ENCODE data around the gene ORC3.
A peak's percentile ranks its signal among the peaks of the same experiment; 100 is the strongest.
"Not testable (repeated sequence)": the region's sequence is repeated elsewhere in the genome, so short reads cannot be mapped to it uniquely, and the experiment has no call there.

Gene ORC3

DNA sequence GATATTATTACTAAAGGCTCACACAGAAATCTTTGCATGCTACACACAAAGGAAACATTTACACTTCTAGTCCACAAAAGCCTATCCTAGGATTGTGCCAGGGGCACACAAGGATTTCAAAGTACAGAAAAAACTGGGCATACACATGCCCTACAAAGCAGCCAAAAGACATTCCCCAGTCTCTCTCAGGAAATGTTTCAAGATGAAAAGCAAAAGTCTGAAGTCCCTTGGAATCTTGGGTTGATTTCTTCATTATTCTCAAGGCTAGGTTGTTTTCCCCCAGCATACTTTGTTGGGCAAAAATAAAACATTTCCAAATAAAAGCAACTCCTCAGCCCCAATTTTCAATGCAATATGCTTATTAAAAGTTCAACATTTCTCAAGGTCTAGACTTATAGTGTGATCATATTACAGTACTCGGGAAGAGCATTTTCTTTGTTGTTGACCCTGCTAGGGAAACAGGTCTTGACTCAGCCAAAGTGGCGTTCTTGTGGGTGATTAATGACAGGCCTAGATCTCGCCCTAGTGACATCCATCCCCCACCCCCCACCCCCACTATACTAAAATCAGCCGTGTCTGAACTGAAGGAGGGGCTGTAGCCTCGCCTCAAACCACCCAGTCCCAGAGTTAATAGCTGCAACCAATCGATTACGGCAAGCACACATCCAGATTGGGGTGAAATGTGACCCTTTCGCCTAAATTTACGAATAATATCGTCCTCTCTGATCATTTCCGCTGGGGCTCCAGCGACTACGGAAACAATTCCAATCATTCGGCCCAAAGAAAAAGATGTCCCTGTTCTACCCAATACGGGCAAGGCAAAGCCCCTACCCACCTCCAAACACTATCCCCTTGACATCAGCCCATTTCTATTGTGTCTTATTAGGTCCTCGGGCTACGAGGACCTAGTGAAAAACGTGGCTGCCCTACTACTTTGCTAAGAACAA lies 110.7 kb downstream of the ORC3 start:
- H3K4me1 ChIP-seq (ENCODE audit: insufficient read depth, low read length): peaks cover 10% of the 10 kb centered on the region
- H3K9me3 ChIP-seq (ENCODE audit: control insufficient read depth, insufficient read depth, low read length): no peaks in the 10 kb centered on the region
- H3K9ac ChIP-seq (ENCODE audit: low read depth, low read length): peak overlapping the region; percentile 95
- H3K36me3 ChIP-seq (ENCODE audit: insufficient read depth, low read length): no peaks in the 10 kb centered on the region

DNA sequence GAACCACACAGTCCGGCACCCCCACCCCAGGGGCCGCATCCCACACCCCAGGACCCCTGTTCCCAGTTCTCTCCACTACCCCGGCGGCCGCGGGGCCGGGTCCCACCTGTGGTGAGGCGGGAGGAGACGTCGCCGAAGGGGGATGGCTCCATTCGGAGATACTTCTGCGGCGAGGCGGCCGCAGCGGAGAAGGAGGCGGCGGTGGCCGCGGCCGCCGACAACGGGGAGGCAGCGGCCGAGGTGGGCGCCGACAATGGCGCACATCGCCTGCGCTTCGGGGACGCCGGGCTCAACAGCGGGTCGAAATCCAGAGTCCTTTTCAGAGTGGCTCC lies 111.4 kb downstream of the ORC3 start:
- peaks cover 10% of the 10 kb centered on the region for H3K4me1 ChIP-seq (ENCODE audit: insufficient read depth, low read length)
- no peaks in the 10 kb centered on the region for H3K9me3 ChIP-seq (ENCODE audit: control insufficient read depth, insufficient read depth, low read length)
- H3K36me3 ChIP-seq (ENCODE audit: insufficient read depth, low read length): no peaks in the 10 kb centered on the region

DNA sequence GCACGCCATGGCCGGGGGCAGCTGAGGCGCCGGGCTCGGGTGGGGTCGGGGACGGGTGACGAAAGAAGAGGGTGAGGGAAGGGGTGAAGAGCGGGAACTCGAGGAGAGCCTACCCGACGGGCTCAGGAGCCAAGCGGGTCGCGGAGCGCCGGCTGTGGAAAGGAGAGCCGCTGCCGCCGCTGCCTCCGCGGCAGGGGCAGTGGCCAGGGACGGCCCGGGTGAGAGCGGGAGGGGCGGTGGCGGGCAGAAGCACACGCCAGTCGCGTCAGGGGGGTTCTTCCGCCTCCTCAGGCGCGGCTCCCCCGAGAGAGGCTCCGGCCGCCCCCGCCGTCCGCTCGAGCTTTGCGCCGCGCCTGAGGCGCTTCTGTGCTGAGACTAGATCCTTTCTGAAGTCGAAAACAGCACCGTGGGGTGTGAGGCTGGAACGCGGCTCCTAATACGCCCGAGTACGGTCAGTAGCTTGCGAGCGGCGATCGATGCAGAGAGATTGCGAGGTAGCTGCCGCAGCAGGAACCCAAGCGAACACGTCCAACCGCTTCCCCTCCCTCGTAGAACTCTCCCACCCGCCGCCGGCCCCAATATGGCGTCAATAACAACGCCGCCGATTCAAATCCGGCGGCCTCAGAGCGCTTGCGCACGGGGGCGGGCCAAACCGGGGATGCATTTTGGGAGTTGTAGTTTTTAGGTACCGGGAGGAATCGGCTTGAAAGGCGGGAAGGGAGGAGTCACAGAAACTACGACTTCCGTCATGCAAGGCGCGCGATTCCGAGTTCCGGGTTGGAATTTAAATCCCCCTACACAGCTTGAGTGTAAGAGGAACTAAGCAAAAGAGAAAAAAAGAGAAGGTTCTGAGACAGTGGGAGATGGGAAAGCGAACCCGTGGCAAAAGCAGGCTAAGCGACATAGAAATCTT lies 112.0 kb downstream of the ORC3 start, which contains the start of gene AKIRIN2:
TSS of gene AKIRIN2 (minus strand) at position 558 of the 913 bp plus-strand sequence. CDS start at position 9, 549 bp downstream.
- H3K4me1 ChIP-seq (ENCODE audit: insufficient read depth, low read length): peaks cover 10% of the 10 kb centered on the region
- H3K9ac ChIP-seq (ENCODE audit: low read depth, low read length): peak within 1 kb of the TSS; percentile 95
- no peaks in the 10 kb centered on the region for H3K36me3 ChIP-seq (ENCODE audit: insufficient read depth, low read length)
- H3K9me3 ChIP-seq (ENCODE audit: control insufficient read depth, insufficient read depth, low read length): no peaks in the 10 kb centered on the region

More for the DNA sequence above, 111.4 kb downstream of the ORC3 start:
- peak overlapping the region; percentile 95 for H3K9ac ChIP-seq (ENCODE audit: low read depth, low read length)

DNA sequence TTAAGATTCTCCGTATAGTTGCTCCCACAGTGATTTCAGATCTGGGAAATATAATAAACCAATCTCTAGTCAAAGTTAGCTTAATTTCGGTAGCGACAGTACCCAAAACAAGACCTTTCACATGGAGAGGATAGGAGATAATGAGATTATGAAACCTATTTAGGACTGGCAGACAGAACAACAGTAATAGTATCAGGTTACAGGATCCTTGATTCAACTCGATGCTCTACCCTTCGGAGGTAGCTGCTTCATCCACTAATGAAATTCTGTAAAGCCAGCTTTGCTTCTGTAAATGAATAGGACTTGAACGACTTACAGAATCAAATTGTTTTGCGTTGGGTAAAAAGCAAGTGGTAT lies 112.6 kb downstream of the ORC3 start:
- Histone ChIP-seq H3K9ac (ENCODE audit: low read depth, low read length) (peak overlapping the region; percentile 95), H3K36me3 (ENCODE audit: insufficient read depth, low read length) (no peaks in the 10 kb centered on the region), H3K4me1 (ENCODE audit: insufficient read depth, low read length) (peaks cover 7% of the 10 kb centered on the region), H3K9me3 (ENCODE audit: control insufficient read depth, insufficient read depth, low read length) (no peaks in the 10 kb centered on the region)

DNA sequence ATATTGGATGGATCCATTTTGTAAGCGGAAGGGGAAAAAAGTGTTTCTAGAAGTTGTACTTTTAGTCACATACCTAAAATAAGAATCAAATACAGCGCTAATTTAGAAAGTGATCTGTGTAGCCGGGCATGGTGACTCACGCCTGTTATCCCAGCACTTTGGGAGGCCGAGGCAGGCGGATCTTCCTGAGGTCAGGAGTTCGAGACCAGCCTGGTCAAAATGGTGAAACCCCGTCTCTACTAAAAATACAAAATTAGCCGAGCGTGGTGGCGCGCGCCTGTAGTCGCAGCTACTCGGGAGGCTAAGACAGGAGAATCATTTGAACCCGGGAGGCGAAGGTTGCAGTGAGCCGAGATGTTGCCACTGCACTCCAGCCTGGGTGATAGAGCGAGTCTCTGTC lies 113.1 kb downstream of the ORC3 start:
- H3K9me3 ChIP-seq (ENCODE audit: control insufficient read depth, insufficient read depth, low read length); H3K4me1 ChIP-seq (ENCODE audit: insufficient read depth, low read length); H3K36me3 ChIP-seq (ENCODE audit: insufficient read depth, low read length): not testable (repeated sequence)
- peak overlapping the region; percentile 95 for H3K9ac ChIP-seq (ENCODE audit: low read depth, low read length)

DNA sequence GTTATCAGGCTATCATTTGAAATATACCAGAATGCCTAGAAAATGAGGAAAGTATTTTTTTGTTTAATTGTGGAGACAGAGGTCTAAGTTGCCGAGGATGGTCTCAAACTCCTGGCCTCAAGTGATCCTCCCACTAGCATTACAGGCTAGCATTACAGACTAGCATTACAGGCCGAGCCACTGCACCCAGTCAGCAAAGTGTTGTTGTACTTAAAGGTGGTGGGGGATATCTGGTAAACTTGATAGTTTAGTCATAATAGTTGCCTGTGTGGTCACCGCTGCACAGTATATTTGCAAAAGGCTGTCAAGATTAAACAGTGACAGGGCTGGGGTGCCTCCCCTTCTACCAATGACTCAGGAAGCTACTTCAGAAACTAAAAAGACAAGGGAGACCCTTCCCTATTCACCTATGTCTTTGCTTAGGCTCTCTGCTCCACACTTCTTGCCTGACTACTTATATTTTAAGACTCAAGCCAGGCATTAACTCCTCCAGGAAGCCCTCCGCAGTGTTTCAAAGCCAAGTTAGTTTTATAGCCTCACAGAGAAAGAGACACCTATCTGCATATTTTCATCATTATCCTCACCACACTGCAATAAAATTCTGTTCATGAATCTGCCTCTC lies 115.2 kb downstream of the ORC3 start:
- H3K9ac ChIP-seq (ENCODE audit: low read depth, low read length): no peak overlapping the region

DNA sequence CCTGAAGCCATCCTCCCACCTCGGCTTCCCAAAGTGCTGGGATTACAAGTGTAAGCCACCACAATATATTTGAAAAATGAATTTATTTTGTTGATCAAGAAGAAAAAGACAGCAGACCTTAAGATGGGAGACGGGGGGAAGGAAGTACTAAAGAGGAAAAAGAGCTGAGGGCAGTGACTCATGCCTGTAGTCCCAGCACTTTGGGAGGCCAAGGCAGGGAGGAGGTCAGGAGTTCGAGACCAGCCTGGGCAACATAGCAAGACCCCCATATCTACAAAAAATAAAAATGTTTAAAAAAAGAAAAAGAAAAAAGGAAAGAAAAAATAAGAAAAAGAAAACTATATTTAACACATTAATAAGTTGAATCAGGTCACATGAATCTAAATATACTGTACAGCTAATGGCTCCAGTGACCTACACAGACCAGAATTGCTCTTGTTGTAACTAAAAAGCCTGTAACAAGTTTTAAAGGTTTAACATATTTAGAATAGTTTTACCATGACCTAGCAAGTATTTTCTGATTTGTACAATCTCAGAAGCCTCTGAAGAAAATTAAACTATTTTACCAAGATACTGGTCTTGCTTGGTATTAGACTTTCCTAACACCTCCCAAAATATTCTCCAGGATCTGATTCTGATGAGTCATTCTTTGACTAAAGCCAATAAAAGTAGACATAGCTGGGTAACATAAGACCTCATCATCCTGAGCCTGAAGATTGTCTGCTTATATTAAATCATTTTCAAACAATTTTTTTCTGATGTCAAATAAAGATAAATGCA lies 116.4 kb downstream of the ORC3 start:
- H3K9ac ChIP-seq (ENCODE audit: low read depth, low read length): no peak overlapping the region
- H3K36me3 ChIP-seq (ENCODE audit: insufficient read depth, low read length): no peaks in the 10 kb centered on the region
- no peaks in the 10 kb centered on the region for H3K9me3 ChIP-seq (ENCODE audit: control insufficient read depth, insufficient read depth, low read length)
- peaks cover 5% of the 10 kb centered on the region; the same call in 1 of the 2 replicates for H3K4me1 ChIP-seq (ENCODE audit: insufficient read depth, low read length)

More for the DNA sequence above, 115.2 kb downstream of the ORC3 start:
- no peaks in the 10 kb centered on the region for H3K36me3 ChIP-seq (ENCODE audit: insufficient read depth, low read length)
- H3K4me1 ChIP-seq (ENCODE audit: insufficient read depth, low read length): peaks cover 3% of the 10 kb centered on the region; the same call in 1 of the 2 replicates
- H3K9me3 ChIP-seq (ENCODE audit: control insufficient read depth, insufficient read depth, low read length): no peaks in the 10 kb centered on the region

DNA sequence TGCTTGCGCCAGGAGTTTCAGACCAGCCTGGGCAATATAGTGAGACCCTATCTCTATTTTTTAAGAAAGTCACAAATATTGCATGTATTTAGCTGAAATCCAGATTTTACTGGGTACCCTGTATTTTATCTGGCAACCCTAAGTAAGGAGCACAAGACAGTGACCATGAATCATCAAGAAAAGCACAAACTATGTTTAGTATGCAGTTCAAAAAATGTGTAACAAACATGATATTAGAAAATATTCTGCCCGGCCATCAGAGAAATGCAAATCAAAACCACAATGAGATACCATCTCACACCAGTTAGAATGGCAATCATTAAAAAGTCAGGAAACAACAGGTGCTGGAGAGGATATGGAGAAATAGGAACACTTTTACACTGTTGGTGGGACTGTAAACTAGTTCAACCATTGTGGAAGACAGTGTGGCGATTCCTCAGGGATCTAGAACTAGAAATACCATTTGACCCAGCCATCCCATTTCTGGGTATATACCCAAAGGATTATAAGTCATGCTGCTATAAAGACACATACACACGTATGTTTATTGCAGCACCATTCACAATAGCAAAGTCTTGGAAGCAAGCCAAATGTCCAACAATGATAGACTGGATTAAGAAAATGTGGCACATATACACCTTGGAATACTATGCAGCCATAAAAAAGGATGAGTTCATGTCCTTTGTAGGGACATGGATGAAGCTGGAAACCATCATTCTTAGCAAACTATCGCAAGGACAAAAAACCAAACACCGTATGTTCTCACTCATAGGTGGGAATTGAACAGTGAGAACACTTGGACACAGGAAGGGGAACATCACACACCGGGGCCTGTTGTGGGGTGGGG lies 118.9 kb downstream of the ORC3 start:
- H3K4me1 ChIP-seq (ENCODE audit: insufficient read depth, low read length); H3K9me3 ChIP-seq (ENCODE audit: control insufficient read depth, insufficient read depth, low read length); H3K9ac ChIP-seq (ENCODE audit: low read depth, low read length); H3K36me3 ChIP-seq (ENCODE audit: insufficient read depth, low read length): not testable (repeated sequence)

DNA sequence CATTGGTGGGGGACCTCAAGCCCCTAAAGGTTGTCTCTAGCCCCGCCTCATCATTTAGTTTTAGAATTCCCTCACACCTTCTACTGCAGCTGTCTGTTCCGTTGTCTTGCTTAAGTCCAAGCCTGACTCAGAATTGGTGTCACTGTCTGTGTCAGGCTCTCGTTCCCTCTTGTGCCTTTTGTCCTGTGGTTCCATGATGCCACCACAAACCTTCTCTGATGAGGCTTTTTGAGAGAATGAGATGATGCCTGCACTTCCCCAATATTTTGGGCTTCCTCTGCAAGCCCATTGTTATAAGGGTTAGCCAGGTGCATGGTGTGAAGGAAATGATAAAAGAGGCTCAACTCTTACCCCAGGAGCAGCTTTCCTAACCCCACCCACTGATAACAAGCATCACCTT lies 120.2 kb downstream of the ORC3 start:
- H3K4me1 ChIP-seq (ENCODE audit: insufficient read depth, low read length): peaks cover 10% of the 10 kb centered on the region

DNA sequence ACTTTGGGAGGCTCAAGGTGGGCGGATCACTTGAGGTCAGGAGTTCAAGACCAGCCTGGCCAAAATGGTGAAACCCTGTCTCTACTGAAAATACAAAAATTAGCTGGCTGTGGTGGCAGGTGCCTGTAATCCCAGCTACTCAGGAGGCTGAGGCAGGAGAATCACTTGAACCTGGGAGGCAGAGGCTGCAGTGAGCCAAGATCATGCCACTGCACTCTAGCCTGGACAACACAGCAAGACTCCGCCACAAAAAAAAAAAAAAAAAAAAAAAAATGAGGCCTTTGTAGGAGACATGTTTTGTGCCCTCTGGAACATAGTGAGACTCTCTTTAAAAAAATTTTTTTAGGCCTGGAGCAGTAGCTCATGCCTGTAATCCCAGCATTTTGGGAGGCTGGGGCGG lies 122.8 kb downstream of the ORC3 start:
- H3K9ac ChIP-seq (ENCODE audit: low read depth, low read length); H3K36me3 ChIP-seq (ENCODE audit: insufficient read depth, low read length); H3K9me3 ChIP-seq (ENCODE audit: control insufficient read depth, insufficient read depth, low read length): not testable (repeated sequence)
- H3K4me1 ChIP-seq (ENCODE audit: insufficient read depth, low read length): peaks cover 14% of the 10 kb centered on the region

More for the DNA sequence above, 120.2 kb downstream of the ORC3 start:
- H3K9ac ChIP-seq (ENCODE audit: low read depth, low read length): no peak overlapping the region
- no peaks in the 10 kb centered on the region for H3K9me3 ChIP-seq (ENCODE audit: control insufficient read depth, insufficient read depth, low read length)
- no peaks in the 10 kb centered on the region for H3K36me3 ChIP-seq (ENCODE audit: insufficient read depth, low read length)

DNA sequence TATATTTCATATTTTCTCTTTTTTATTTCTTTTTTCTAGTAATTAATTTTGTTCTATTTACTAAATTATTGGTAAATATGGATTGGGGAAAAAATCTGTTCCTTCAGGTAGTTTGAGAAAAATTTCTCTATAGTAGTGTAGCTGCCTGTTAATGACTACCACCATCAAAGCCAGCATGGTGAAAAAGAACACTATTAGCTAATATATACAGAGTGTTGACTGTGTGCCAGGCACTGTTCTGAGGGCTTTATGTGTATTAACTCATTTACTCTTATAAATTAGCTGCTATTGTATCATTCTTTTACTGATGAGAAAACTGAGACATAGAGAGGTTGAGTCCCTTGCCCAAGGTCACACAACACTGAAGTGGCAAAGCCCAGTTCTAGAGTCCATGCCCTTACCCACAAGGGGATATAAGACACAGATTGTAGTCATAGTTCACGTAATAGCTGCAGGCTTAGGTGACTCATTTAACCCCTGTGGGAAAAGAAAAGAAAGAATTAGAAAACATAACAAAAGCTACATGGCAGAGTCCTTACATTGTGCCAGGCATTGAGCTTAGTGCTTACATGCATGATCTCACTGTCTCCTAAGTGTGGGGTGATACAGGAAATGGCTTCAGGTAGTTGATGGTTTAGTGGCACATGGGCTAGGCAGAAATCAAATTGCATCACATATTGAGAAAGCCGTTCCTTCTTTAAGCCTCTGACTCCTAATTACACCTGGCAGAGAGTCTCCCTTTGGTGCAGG lies 124.3 kb downstream of the ORC3 start:
- Histone ChIP-seq H3K9ac (ENCODE audit: low read depth, low read length) (no peak overlapping the region), H3K36me3 (ENCODE audit: insufficient read depth, low read length) (no peaks in the 10 kb centered on the region), H3K9me3 (ENCODE audit: control insufficient read depth, insufficient read depth, low read length) (no peaks in the 10 kb centered on the region), H3K4me1 (ENCODE audit: insufficient read depth, low read length) (peaks cover 16% of the 10 kb centered on the region)
